Measurements from ENCODE around the gene SOX10.

GRCh38 chr22:37951305-37951704, 33.0 kb downstream of the SOX10 start:
- TF ChIP-seq, protein P1, sequence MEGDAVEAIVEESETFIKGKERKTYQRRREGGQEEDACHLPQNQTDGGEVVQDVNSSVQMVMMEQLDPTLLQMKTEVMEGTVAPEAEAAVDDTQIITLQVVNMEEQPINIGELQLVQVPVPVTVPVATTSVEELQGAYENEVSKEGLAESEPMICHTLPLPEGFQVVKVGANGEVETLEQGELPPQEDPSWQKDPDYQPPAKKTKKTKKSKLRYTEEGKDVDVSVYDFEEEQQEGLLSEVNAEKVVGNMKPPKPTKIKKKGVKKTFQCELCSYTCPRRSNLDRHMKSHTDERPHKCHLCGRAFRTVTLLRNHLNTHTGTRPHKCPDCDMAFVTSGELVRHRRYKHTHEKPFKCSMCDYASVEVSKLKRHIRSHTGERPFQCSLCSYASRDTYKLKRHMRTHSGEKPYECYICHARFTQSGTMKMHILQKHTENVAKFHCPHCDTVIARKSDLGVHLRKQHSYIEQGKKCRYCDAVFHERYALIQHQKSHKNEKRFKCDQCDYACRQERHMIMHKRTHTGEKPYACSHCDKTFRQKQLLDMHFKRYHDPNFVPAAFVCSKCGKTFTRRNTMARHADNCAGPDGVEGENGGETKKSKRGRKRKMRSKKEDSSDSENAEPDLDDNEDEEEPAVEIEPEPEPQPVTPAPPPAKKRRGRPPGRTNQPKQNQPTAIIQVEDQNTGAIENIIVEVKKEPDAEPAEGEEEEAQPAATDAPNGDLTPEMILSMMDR (conservative IDR thresholded peaks at IDR 0.05; ENCODE audit: low read depth, low read length): 0 out of 2 replicates have a peak, but pooled peaks have one; percentile 5
- no peak for TF ChIP-seq MAZ (IDR thresholded peaks at IDR 0.05; ENCODE audit: borderline replicate concordance, low read depth, low read length)
- no peak for TF ChIP-seq RCOR1 (IDR thresholded peaks at IDR 0.05; ENCODE audit: insufficient replicate concordance, low read length)
- TF ChIP-seq POLR2A (IDR thresholded peaks at IDR 0.05; ENCODE audit: low read depth, low read length): no peak
- no peak for TF ChIP-seq RAD21 (IDR thresholded peaks at IDR 0.05; ENCODE audit: low read length)
